ENCODE results near the gene PSMA3.
"Not testable (repeated sequence)": the region's sequence is repeated elsewhere in the genome, so short reads cannot be mapped to it uniquely, and the experiment has no call there.

The PSMA3 gene

GRCh38 chr14:58244556-58245387 is at the start of gene PSMA3:
TSS of gene PSMA3 (plus strand) at chr14:58244843. CDS start at chr14:58244921, 78 bp downstream.
- peak; percentile 92 to 97 (median 96) for DNase-seq

GRCh38 chr14:58196198-58196597 is 48.4 kb upstream of the PSMA3 start:
- DNase-seq, result no peak

GRCh38 chr14:58198086-58198485 is 46.6 kb upstream of the PSMA3 start:
- DNase-seq, result no peak

GRCh38 chr14:58199726-58200479 is 44.7 kb upstream of the PSMA3 start, which contains the start of gene ACTR10:
TSS of gene ACTR10 (plus strand) at chr14:58200149. CDS start at chr14:58200218, 69 bp downstream.
- peak; percentile 69 to 92 (median 82) for DNase-seq

GRCh38 chr14:58200480-58200841 is 44.2 kb upstream of the PSMA3 start:
- DNase-seq, result no peak

GRCh38 chr14:58200846-58201245 is 43.8 kb upstream of the PSMA3 start:
- DNase-seq, result no peak

GRCh38 chr14:58213176-58213575 is 31.5 kb upstream of the PSMA3 start:
- DNase-seq, result no peak

GRCh38 chr14:58215191-58215914 is 29.3 kb upstream of the PSMA3 start:
- no peak for DNase-seq

- no peak for DNase-seq
These were observed 28.1 kb upstream of the PSMA3 start for GRCh38 chr14:58216544-58216943.

GRCh38 chr14:58227096-58227819 is 17.4 kb upstream of the PSMA3 start:
- no peak for DNase-seq

- DNase-seq, result peak in 1 of 6 experiments; percentile 25
These were observed 6.1 kb upstream of the PSMA3 start for GRCh38 chr14:58238252-58239243.

- DNase-seq, result peak; percentile 74 to 92 (median 80)
These were observed 5.1 kb upstream of the PSMA3 start for GRCh38 chr14:58239244-58240195.

GRCh38 chr14:58243790-58244555 is 670 bp upstream of the PSMA3 start:
- DNase-seq, result no peak

GRCh38 chr14:58245562-58245961 is 919 bp downstream of the PSMA3 start:
- DNase-seq, result no peak

- DNase-seq, result no peak
These were observed 5.0 kb downstream of the PSMA3 start for GRCh38 chr14:58249611-58250010.

- DNase-seq, result no peak
These were observed 13.5 kb downstream of the PSMA3 start for GRCh38 chr14:58258156-58258555.

GRCh38 chr14:58262005-58262404 is 17.4 kb downstream of the PSMA3 start:
- DNase-seq, result not testable (repeated sequence)

GRCh38 chr14:58265401-58265800 is 20.8 kb downstream of the PSMA3 start:
- no peak for DNase-seq

GRCh38 chr14:58270628-58271027 is 26.0 kb downstream of the PSMA3 start:
- DNase-seq, result no peak
